ENCODE results near the gene SBK3. TPM values are rescaled to one million over a fixed set of nuclear protein-coding genes. Genes with fewer than 3 reads are reported as not detected.

Gene SBK3
- total RNA-seq, 4 donors from 2014 or later = not detected

DNA sequence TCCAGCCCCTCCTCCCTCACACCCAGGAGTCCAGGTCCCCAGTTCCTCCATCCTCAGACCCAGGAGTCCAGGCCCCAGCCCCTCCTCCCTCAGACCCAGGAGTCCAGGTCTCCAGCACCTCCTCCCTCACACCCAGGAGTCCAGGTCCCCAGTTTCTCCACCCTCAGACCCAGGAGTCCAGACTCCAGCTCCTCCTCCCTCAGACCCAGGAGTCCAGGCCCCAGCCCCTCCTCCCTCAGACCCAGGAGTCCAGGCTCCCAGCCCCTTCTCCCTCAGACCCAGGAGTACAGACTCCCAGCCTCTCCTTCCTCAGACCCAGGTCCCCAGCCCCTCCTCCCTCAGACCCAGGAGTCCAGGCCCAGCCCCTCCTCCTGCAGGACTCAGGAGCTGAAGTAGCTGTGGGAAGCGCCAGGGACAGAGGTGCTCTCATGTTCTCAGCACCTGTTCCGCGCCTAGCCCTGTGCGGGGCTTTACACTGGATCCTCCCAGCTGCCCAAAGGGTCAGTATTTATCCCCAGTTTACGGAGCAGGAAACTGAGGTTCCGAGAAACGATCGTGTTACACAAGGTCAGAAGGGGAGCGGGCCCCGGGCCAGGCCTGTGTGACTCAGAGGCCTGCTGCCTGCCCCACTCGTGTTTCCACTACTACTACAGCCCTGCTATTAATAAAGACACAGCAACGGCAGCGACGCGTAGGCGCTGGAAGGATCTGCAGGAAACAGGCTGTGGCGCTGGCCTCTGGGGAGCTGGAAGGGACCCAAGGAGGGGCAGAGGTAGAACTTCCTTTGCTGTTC lies 1.7 kb upstream of the SBK3 start:
- peak overlapping the region; percentile 13 for H3K27ac ChIP-seq
- H3K4me3 ChIP-seq = no peak overlapping the region
- peaks cover 10% of the 10 kb centered on the region for H3K4me1 ChIP-seq
- WGBS = 23% methylated on average over 11 of the region's 17 CpGs
- H3K9me3 ChIP-seq = no peaks in the 10 kb centered on the region
- TF ChIP-seq EP300 (IDR thresholded peaks at IDR 0.05) (no peak), POLR2A (IDR thresholded peaks at IDR 0.05) (no peak), POLR2AphosphoS5 (IDR thresholded peaks at IDR 0.05) (no peak)
- TF ChIP-seq, protein P1, sequence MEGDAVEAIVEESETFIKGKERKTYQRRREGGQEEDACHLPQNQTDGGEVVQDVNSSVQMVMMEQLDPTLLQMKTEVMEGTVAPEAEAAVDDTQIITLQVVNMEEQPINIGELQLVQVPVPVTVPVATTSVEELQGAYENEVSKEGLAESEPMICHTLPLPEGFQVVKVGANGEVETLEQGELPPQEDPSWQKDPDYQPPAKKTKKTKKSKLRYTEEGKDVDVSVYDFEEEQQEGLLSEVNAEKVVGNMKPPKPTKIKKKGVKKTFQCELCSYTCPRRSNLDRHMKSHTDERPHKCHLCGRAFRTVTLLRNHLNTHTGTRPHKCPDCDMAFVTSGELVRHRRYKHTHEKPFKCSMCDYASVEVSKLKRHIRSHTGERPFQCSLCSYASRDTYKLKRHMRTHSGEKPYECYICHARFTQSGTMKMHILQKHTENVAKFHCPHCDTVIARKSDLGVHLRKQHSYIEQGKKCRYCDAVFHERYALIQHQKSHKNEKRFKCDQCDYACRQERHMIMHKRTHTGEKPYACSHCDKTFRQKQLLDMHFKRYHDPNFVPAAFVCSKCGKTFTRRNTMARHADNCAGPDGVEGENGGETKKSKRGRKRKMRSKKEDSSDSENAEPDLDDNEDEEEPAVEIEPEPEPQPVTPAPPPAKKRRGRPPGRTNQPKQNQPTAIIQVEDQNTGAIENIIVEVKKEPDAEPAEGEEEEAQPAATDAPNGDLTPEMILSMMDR (IDR thresholded peaks at IDR 0.05) = no peak
- no peaks in the 10 kb centered on the region for H3K36me3 ChIP-seq
- DNase-seq (ENCODE audit: low spot score in 2 of 2) = peak in 1 of 2 donors; percentile 82
- peaks cover 48% of the 10 kb centered on the region for H3K27me3 ChIP-seq

DNA sequence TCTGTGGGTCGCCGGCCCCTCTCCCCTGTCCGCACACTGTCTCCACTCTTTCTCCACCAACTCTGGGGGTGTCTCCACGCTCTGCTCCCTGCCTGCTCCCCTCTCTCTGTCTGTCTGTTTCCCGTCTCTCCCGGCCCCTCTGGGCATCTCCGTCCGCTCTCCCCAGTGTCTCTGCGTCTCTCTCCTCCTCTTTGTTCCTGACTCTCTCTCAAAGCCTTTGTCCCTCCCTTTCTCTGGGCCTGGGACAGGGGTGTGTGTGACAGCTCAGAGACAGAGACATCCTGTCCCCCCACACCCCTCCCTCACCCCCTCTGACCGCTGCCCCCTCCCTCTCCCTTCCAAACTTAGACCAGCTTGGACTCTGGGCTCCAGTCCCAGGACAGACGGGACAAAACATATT lies 668 bp upstream of the SBK3 start:
- Histone ChIP-seq H3K4me1 (peaks cover 10% of the 10 kb centered on the region), H3K27me3 (peaks cover 48% of the 10 kb centered on the region), H3K27ac (no peak overlapping the region), H3K36me3 (no peaks in the 10 kb centered on the region), H3K9me3 (no peaks in the 10 kb centered on the region), H3K4me3 (no peak overlapping the region)
- WGBS = 66% methylated on average over 11 of the region's 11 CpGs
- TF ChIP-seq, protein P1 (IDR thresholded peaks at IDR 0.05) = no peak
- no peak for TF ChIP-seq POLR2A (IDR thresholded peaks at IDR 0.05)
- no peak for TF ChIP-seq POLR2AphosphoS5 (IDR thresholded peaks at IDR 0.05)
- no peak for TF ChIP-seq EP300 (IDR thresholded peaks at IDR 0.05)
- no peak for DNase-seq (ENCODE audit: low spot score in 2 of 2)

DNA sequence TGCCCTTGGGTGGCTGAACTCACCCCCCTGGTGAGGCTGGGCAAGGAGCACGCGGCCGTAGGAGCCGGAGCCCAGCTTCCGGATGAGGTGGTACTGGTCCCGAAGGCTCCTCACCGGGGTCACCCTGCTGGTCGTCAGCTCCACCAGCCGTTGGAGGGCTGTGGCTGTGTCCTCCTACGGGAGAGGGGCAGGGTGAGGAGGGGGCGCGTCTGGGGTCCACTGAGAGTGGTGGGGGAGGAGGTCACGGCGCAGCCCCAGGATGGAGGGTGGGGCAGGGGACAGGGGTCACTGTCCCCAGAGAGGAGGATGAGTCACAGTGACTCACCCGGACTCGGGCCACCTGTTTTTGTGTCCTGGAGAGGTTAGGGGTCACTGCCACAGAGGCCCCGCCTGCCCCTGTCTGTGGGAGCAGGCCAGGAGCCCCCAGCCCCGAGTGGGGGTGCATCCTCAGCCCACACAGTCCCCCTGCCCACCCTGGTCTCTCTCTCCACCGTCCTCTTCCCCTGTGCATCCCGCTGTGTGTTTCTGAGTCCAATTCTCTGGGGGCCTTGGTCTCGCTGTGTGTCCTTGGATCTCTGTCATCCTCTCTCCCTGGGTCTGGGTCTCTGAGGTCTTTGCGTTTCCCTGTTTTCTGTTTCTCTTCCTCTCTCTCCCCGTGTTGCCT lies 435 bp downstream of the SBK3 start:
- H3K4me3 ChIP-seq = no peak overlapping the region
- peaks cover 10% of the 10 kb centered on the region for H3K4me1 ChIP-seq
- no peaks in the 10 kb centered on the region for H3K9me3 ChIP-seq
- H3K36me3 ChIP-seq = no peaks in the 10 kb centered on the region
- no peak overlapping the region for H3K27ac ChIP-seq
- no peak for DNase-seq (ENCODE audit: low spot score in 2 of 2)
- TF ChIP-seq POLR2A (IDR thresholded peaks at IDR 0.05) = no peak
- peaks cover 53% of the 10 kb centered on the region for H3K27me3 ChIP-seq
- WGBS = 69% methylated on average over 17 of the region's 23 CpGs

DNA sequence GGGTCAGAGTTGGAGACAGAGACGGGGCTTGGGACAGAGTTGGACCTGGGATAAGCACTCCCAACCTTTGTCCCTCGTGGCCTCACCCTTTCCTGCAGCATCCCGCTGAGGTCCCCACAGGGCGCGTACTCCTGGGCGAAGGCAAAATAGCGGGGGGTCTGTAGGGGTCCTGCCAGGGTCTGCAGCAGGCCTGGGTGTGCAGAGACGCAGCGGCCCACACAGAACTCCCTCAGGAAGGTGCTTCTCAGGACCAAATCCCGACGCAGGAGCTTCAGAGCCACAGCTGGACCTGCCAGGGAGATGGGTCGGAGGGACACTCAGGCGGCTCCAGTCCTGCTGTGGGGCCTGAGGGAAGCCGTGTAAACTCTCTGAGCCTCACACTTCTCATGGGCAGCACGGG lies 1.3 kb downstream of the SBK3 start:
- WGBS = 83% methylated on average over 12 of the region's 15 CpGs
- no peak overlapping the region for H3K27ac ChIP-seq
- H3K27me3 ChIP-seq = peaks cover 49% of the 10 kb centered on the region
- H3K4me3 ChIP-seq = no peak overlapping the region
- DNase-seq (ENCODE audit: low spot score in 2 of 2) = no peak
- peaks cover 10% of the 10 kb centered on the region for H3K4me1 ChIP-seq
- no peaks in the 10 kb centered on the region for H3K9me3 ChIP-seq
- no peak for TF ChIP-seq POLR2AphosphoS5 (IDR thresholded peaks at IDR 0.05)
- no peak for TF ChIP-seq POLR2A (IDR thresholded peaks at IDR 0.05)
- TF ChIP-seq EP300 (IDR thresholded peaks at IDR 0.05) = no peak
- TF ChIP-seq, protein P1 (IDR thresholded peaks at IDR 0.05) = no peak
- no peaks in the 10 kb centered on the region for H3K36me3 ChIP-seq

DNA sequence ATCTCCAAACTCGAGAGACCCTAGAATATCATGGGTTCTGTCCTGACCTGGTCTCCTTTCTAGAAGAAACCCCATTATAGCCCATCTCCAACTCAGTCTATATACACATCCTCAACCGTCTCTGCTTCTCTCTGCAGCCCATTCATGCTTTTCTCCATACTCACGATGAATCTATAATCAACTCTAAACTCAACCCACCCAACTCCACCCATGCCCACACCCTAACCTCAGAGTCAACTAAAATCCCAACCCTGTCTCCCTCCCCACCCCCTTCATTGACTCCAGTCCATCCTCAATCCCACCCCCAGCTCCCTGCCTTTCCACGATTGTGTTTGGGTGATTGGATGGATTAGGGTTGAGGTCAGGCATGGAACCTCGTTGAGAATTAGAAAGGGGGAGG lies 1.8 kb downstream of the SBK3 start:
- H3K9me3 ChIP-seq = no peaks in the 10 kb centered on the region
- H3K27ac ChIP-seq = no peak overlapping the region
- peaks cover 44% of the 10 kb centered on the region for H3K27me3 ChIP-seq
- 79% methylated on average over 5 of the region's 5 CpGs for WGBS
- no peak for DNase-seq (ENCODE audit: low spot score in 2 of 2)
- TF ChIP-seq, protein P1 (IDR thresholded peaks at IDR 0.05) = no peak
- TF ChIP-seq POLR2AphosphoS5 (IDR thresholded peaks at IDR 0.05) (no peak), POLR2A (IDR thresholded peaks at IDR 0.05) (no peak), EP300 (IDR thresholded peaks at IDR 0.05) (no peak)
- H3K4me1 ChIP-seq = peaks cover 10% of the 10 kb centered on the region
- H3K36me3 ChIP-seq = no peaks in the 10 kb centered on the region
- no peak overlapping the region for H3K4me3 ChIP-seq

Data from suprapubic skin (tissue), 4 donors.